Hepatocyte (in vitro differentiated cells): ENCODE data around the gene C12orf56. TPM values are rescaled to one million over a fixed set of nuclear protein-coding genes. Genes with fewer than 3 reads are reported as not detected.

Source experiments
- DNase-seq: peaks from one replicate; pipeline ENCODE4 v3.0.0-alpha.2; 2016; ENCODE audit warnings: low spot score
- H2AFZ ChIP-seq: fragments of 200-600 bp; sonication (generic); 2 replicates; pipeline ENCODE4 v1.6.0; 2016; ENCODE audit warnings: antibody characterized with exemption, mild to moderate bottlenecking
- H3K27ac ChIP-seq: fragments of 200-600 bp; sonication (generic); 2 replicates; pipeline ENCODE4 v1.5.1; 2016; ENCODE audit warnings: mild to moderate bottlenecking
- H3K27me3 ChIP-seq: fragments of 200-600 bp; sonication (generic); 2 replicates; pipeline ENCODE4 v1.6.1; 2016
- H3K36me3 ChIP-seq: fragments of 200-600 bp; sonication (generic); replicated peaks from 2 replicates; pipeline ENCODE4 v1.5.1; 2016; ENCODE audit warnings: low read depth; ENCODE audit not compliant: insufficient read depth
- H3K4me1 ChIP-seq: fragments of 200-600 bp; sonication (generic); 2 replicates; pipeline ENCODE4 v1.5.1; 2016; ENCODE audit warnings: mild to moderate bottlenecking, moderate library complexity; ENCODE audit not compliant: insufficient read depth
- H3K4me2 ChIP-seq: fragments of 200-600 bp; sonication (generic); 2 replicates; pipeline ENCODE4 v1.6.0; 2016
- H3K4me3 ChIP-seq: fragments of 200-600 bp; sonication (generic); 2 replicates; pipeline ENCODE4 v1.5.1; 2016; ENCODE audit warnings: mild to moderate bottlenecking
- H3K79me2 ChIP-seq: fragments of 200-600 bp; sonication (generic); 2 replicates; pipeline ENCODE4 v1.6.0; 2017; ENCODE audit warnings: mild to moderate bottlenecking
- H3K9me2 ChIP-seq: fragments of 200-600 bp; sonication (generic); replicated peaks from 2 replicates; pipeline ENCODE4 v1.6.0; 2017; ENCODE audit warnings: mild to moderate bottlenecking; ENCODE audit not compliant: insufficient read depth
- H3K9me3 ChIP-seq: fragments of 200-600 bp; sonication (generic); 2 replicates; pipeline ENCODE4 v1.5.1; 2016; ENCODE audit warnings: low read depth, mild to moderate bottlenecking
- H4K20me1 ChIP-seq: fragments of 200-600 bp; sonication (generic); 2 replicates; pipeline ENCODE4 v1.6.0; 2016; ENCODE audit warnings: mild to moderate bottlenecking; ENCODE audit not compliant: insufficient read depth, poor library complexity, severe bottlenecking
- CTCF ChIP-seq: fragments of 200-600 bp; sonication (generic); IDR thresholded peaks from 2 replicates; pipeline ENCODE4 v1.5.1; 2016; ENCODE audit warnings: antibody characterized with exemption, mild to moderate bottlenecking; ENCODE audit not compliant: poor library complexity
- EZH2 ChIP-seq: fragments of 200-600 bp; sonication (generic); IDR thresholded peaks from 2 replicates; pipeline ENCODE4 v1.6.1; 2016; ENCODE audit warnings: antibody characterized with exemption, mild to moderate bottlenecking, borderline replicate concordance
- EZH2phosphoT487 ChIP-seq: fragments of 200-600 bp; sonication (generic); IDR thresholded peaks from one replicate; pipeline ENCODE4 v1.6.1; 2018; ENCODE audit warnings: antibody characterized with exemption, mild to moderate bottlenecking, low read depth, moderate library complexity; ENCODE audit not compliant: unreplicated experiment, severe bottlenecking
- WGBS: methylation state at CpG from one replicate; pipeline ENCODE4 v1.1.6; 2016; ENCODE audit warnings: low lambda C conversion rate; ENCODE audit errors: missing lambda C conversion rate; 5-methylcytosine and 5-hydroxymethylcytosine counted together
- polyA plus RNA-seq: library from polyadenylated mRNA; unstranded; fragments of >200 nt; fragmentation: Nextera tagmentation; extraction: Ambion mirVana; gene quantifications from 2 replicates; pipeline ENCODE4 v1.2.1, GENCODE V29; 2016
- total RNA-seq: library from RNA; depleted of rRNA; stranded (reverse); fragments of >200 nt; gene quantifications from 2 replicates; pipeline ENCODE4 v1.2.3, GENCODE V29; 2014

C12orf56 gene
- total and polyA plus RNA-seq, 2 experiments from 2014 or later = 0.20 to 1.4 TPM

GRCh38 chr12:64325055-64325454 lies 65.5 kb downstream of the C12orf56 start:
- no peaks in the 10 kb centered on the region for H3K9me2 ChIP-seq
- H2AFZ ChIP-seq = no peak overlapping the region
- 70% methylated on average over 2 of the region's 2 CpGs for WGBS
- no peaks in the 10 kb centered on the region for H3K79me2 ChIP-seq
- TF ChIP-seq CTCF = no peak
- no peak for TF ChIP-seq EZH2phosphoT487
- no peak for TF ChIP-seq EZH2
- H3K27me3 ChIP-seq = no peaks in the 10 kb centered on the region
- DNase-seq = no peak
- no peak overlapping the region for H3K4me2 ChIP-seq
- no peaks in the 10 kb centered on the region for H3K36me3 ChIP-seq
- H3K27ac ChIP-seq = no peak overlapping the region
- H3K4me3 ChIP-seq = no peak overlapping the region
- H3K9me3 ChIP-seq = no peaks in the 10 kb centered on the region
- H3K4me1 ChIP-seq = no peaks in the 10 kb centered on the region
- H4K20me1 ChIP-seq = no peaks in the 10 kb centered on the region

GRCh38 chr12:64323476-64324225 lies 66.9 kb downstream of the C12orf56 start:
- H3K4me2 ChIP-seq = no peak overlapping the region
- no peaks in the 10 kb centered on the region for H3K4me1 ChIP-seq
- H4K20me1 ChIP-seq = no peaks in the 10 kb centered on the region
- WGBS = 67% methylated on average over 3 of the region's 3 CpGs
- DNase-seq = no peak
- H2AFZ ChIP-seq = no peak overlapping the region
- H3K36me3 ChIP-seq = no peaks in the 10 kb centered on the region
- H3K27ac ChIP-seq = no peak overlapping the region
- H3K27me3 ChIP-seq = no peaks in the 10 kb centered on the region
- no peaks in the 10 kb centered on the region for H3K9me2 ChIP-seq
- no peaks in the 10 kb centered on the region for H3K79me2 ChIP-seq
- no peak overlapping the region for H3K4me3 ChIP-seq
- no peaks in the 10 kb centered on the region for H3K9me3 ChIP-seq
- no peak for TF ChIP-seq EZH2
- TF ChIP-seq EZH2phosphoT487 = no peak
- TF ChIP-seq CTCF = no peak

- no peak overlapping the region for H3K4me2 ChIP-seq
These were observed 67.6 kb downstream of the C12orf56 start for GRCh38 chr12:64323006-64323405.

More at GRCh38 chr12:64323006-64323405, 67.6 kb downstream of the C12orf56 start:
- 75% methylated on average over 4 of the region's 4 CpGs for WGBS
- Histone ChIP-seq H3K36me3 (no peaks in the 10 kb centered on the region), H3K27me3 (no peaks in the 10 kb centered on the region), H3K9me2 (no peaks in the 10 kb centered on the region), H3K79me2 (no peaks in the 10 kb centered on the region), H2AFZ (no peak overlapping the region), H4K20me1 (no peaks in the 10 kb centered on the region), H3K9me3 (no peaks in the 10 kb centered on the region), H3K4me3 (no peak overlapping the region), H3K4me1 (no peaks in the 10 kb centered on the region), H3K27ac (no peak overlapping the region)
- TF ChIP-seq EZH2phosphoT487 = no peak
- no peak for TF ChIP-seq CTCF
- no peak for TF ChIP-seq EZH2
- no peak for DNase-seq
